Smooth muscle cell (in vitro differentiated cells): ENCODE results near the gene PIGH. TPM values are rescaled to one million over a fixed set of nuclear protein-coding genes. Genes with fewer than 3 reads are reported as not detected.

Source experiments
- DNase-seq: peaks from one replicate; lab custom pipeline; 2025; ENCODE audit not compliant: unreplicated experiment; lab: John Stamatoyannopoulos, UW
- H2AFZ ChIP-seq: fragments of 200-600 bp; sonication (generic); 2 replicates; pipeline ENCODE4 v1.6.0; 2016; ENCODE audit warnings: antibody characterized with exemption, low read depth, mild to moderate bottlenecking
- H3F3A ChIP-seq: fragments of 200-600 bp; sonication (generic); 2 replicates; pipeline ENCODE4 v1.6.0; 2017; ENCODE audit warnings: antibody characterized with exemption, low read depth
- H3K27ac ChIP-seq: fragments of 200-600 bp; sonication (generic); 2 replicates; pipeline ENCODE4 v1.5.1; 2016; ENCODE audit warnings: low read depth, mild to moderate bottlenecking
- H3K27me3 ChIP-seq: fragments of 200-600 bp; sonication (generic); 2 replicates; pipeline ENCODE4 v1.6.1; 2016; ENCODE audit warnings: low read depth, mild to moderate bottlenecking
- H3K36me3 ChIP-seq: fragments of 200-600 bp; sonication (generic); 2 replicates; pipeline ENCODE4 v1.5.1; 2016; ENCODE audit warnings: low read depth
- H3K4me1 ChIP-seq: fragments of 200-600 bp; sonication (generic); 2 replicates; pipeline ENCODE4 v1.5.1; 2016; ENCODE audit warnings: low read depth
- H3K4me2 ChIP-seq: fragments of 200-600 bp; sonication (generic); 2 replicates; pipeline ENCODE4 v1.6.0; 2016; ENCODE audit warnings: mild to moderate bottlenecking
- H3K4me3 ChIP-seq: fragments of 200-600 bp; sonication (generic); 2 replicates; pipeline ENCODE4 v1.5.1; 2016; ENCODE audit warnings: mild to moderate bottlenecking
- H3K79me2 ChIP-seq: fragments of 200-600 bp; sonication (generic); 2 replicates; pipeline ENCODE4 v1.6.0; 2016; ENCODE audit warnings: low read depth, mild to moderate bottlenecking
- H3K9ac ChIP-seq: fragments of 200-600 bp; sonication (generic); 2 replicates; pipeline ENCODE4 v1.6.0; 2016; ENCODE audit warnings: low read depth
- H3K9me3 ChIP-seq: fragments of 200-600 bp; sonication (generic); replicated peaks from 2 replicates; pipeline ENCODE4 v1.5.1; 2016; ENCODE audit warnings: low read depth
- H4K20me1 ChIP-seq: fragments of 200-600 bp; sonication (generic); 2 replicates; pipeline ENCODE4 v1.6.0; 2016; ENCODE audit warnings: low read depth
- WGBS: methylation state at CpG from one replicate; pipeline ENCODE4 v1.1.7; 2016; ENCODE audit warnings: low lambda C conversion rate; 5-methylcytosine and 5-hydroxymethylcytosine counted together
- polyA plus RNA-seq: library from polyadenylated mRNA; unstranded; fragments of >200 nt; fragmentation: Nextera tagmentation; extraction: Ambion mirVana; gene quantifications from 2 replicates; pipeline ENCODE4 v1.2.1, GENCODE V29; 2016
- total RNA-seq: library from RNA; depleted of rRNA; stranded (reverse); fragments of >200 nt; gene quantifications from 2 replicates; pipeline ENCODE4 v1.2.3, GENCODE V29; 2014
- TF ChIP-seq, protein P1 (sequence below): fragments of 200-600 bp; sonication (generic); IDR thresholded peaks from 2 replicates; pipeline ENCODE4 v1.5.1; 2017; ENCODE audit warnings: borderline replicate concordance, mild to moderate bottlenecking, antibody characterized with exemption; ENCODE audit not compliant: insufficient read depth, poor library complexity, severe bottlenecking

Gene PIGH, protein sequence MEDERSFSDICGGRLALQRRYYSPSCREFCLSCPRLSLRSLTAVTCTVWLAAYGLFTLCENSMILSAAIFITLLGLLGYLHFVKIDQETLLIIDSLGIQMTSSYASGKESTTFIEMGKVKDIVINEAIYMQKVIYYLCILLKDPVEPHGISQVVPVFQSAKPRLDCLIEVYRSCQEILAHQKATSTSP
- total RNA-seq (15.5 and 35.8 TPM in 2 replicates), polyA plus RNA-seq (20.6 and 23.7 TPM in 2 replicates)

DNA sequence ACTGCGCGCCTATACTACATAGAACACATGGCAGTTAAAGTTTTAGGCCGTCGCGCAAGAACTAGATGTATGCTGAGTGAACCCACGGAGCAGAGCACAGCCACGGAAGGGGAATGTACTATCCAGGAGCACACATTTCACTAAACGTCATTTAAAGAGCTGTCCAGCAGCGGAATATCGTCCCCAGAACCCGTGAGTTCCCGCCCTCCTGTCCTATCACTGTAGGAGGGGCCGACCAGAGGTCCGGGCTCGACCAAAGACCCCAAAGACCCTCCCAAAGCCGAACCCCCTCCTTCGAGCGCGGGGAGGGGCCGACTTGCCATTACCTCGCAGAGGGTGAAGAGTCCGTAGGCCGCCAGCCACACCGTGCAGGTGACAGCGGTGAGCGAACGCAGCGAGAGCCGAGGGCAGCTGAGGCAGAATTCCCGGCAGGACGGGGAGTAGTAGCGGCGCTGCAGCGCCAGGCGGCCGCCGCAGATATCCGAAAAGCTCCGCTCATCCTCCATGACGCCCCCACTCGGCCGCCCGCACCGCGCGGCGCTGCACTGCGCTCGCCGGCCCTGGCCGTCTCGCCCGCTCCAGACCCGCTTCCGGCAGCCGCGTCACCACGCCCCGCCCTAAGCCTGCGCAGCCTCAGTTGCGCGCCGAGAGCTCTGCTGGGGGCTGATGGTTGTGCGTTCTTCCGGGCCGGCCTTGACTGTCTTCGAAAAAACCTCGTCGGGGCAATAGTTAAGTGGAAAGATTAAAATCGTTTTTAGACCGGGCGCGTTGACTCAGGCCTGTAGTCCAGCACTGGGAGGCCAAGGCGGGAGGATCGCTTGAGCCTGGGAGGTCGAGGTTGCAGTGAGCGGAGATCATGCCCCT lies at the start of gene PIGH:
Gene PIGH, minus strand, starts transcription at position 571 of the 864 bp plus-strand sequence. Its CDS starts 65 bp downstream, at position 506.
- Histone ChIP-seq H3K27ac (peak within 1 kb of the TSS; percentile 55), H2AFZ (peak within 1 kb of the TSS; percentile 92), H3K36me3 (no peaks in the 10 kb centered on the region), H3K4me3 (peak within 1 kb of the TSS; percentile 83), H3F3A (no peaks in the 10 kb centered on the region), H3K4me1 (peaks cover 6% of the 10 kb centered on the region), H3K9me3 (no peaks in the 10 kb centered on the region), H3K27me3 (no peaks in the 10 kb centered on the region), H3K79me2 (no peaks in the 10 kb centered on the region), H4K20me1 (no peaks in the 10 kb centered on the region), H3K4me2 (peak within 1 kb of the TSS; percentile 91), H3K9ac (peak within 1 kb of the TSS; percentile 51)
- DNase-seq: peak; percentile 58
- 6% methylated on average over 74 of the region's 77 CpGs for WGBS
- TF ChIP-seq, protein P1, sequence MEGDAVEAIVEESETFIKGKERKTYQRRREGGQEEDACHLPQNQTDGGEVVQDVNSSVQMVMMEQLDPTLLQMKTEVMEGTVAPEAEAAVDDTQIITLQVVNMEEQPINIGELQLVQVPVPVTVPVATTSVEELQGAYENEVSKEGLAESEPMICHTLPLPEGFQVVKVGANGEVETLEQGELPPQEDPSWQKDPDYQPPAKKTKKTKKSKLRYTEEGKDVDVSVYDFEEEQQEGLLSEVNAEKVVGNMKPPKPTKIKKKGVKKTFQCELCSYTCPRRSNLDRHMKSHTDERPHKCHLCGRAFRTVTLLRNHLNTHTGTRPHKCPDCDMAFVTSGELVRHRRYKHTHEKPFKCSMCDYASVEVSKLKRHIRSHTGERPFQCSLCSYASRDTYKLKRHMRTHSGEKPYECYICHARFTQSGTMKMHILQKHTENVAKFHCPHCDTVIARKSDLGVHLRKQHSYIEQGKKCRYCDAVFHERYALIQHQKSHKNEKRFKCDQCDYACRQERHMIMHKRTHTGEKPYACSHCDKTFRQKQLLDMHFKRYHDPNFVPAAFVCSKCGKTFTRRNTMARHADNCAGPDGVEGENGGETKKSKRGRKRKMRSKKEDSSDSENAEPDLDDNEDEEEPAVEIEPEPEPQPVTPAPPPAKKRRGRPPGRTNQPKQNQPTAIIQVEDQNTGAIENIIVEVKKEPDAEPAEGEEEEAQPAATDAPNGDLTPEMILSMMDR: peak; percentile 41

DNA sequence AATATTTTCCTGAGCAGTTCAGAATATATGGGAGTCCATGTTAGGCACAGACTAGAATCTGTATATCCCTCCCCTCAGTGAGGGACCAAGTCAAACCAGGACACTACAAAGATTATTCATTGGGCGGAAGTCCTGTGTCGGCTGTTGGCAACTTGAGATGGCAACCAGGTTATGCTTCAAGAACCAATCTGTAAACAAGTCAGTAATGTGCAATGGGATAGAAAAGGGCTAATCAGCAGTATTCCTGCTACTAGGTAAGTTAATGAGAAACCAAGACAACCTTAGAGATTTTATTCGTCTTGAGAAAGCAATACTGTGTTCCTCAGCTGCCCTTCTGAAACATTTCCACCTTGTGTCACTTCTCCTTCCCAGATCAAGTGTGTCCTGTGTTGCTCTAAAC lies 46.1 kb upstream of the PIGH start:
- no peak for DNase-seq
- Histone ChIP-seq H3K27ac (no peak overlapping the region), H4K20me1 (no peaks in the 10 kb centered on the region), H3K4me1 (no peaks in the 10 kb centered on the region), H3K9me3 (no peaks in the 10 kb centered on the region), H3K27me3 (no peaks in the 10 kb centered on the region), H3K36me3 (peaks cover 5% of the 10 kb centered on the region), H3K4me3 (no peak overlapping the region), H3F3A (no peaks in the 10 kb centered on the region), H3K4me2 (no peak overlapping the region), H2AFZ (no peak overlapping the region), H3K79me2 (no peaks in the 10 kb centered on the region), H3K9ac (no peak overlapping the region)
- 100% methylated on average over 3 of the region's 3 CpGs for WGBS
- TF ChIP-seq, protein P1: no peak

DNA sequence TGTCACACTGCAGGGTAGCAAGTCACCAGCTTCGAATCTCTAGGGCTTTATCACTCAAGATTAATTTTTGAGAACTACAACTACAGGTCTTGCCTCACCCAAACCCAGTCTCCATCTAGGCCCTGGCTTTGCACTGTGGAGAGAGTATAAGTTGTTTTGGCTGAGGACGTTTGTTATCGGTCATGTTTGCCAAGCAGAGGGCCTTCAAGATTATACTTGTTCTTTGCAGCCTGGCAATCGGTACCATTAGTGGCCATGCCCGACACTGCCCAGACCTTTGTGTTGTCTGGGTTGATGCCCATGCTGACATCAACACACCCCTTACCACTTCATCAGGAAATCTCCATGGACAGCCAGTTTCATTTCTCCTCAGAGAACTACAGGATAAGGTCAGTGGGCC lies 45.3 kb upstream of the PIGH start:
- no peaks in the 10 kb centered on the region for H3K9me3 ChIP-seq
- no peaks in the 10 kb centered on the region for H3K36me3 ChIP-seq
- no peaks in the 10 kb centered on the region for H3K27me3 ChIP-seq
- H3K27ac ChIP-seq: no peak overlapping the region
- H3F3A ChIP-seq: no peaks in the 10 kb centered on the region
- no peaks in the 10 kb centered on the region for H4K20me1 ChIP-seq
- TF ChIP-seq, protein P1: no peak
- H3K4me1 ChIP-seq: no peaks in the 10 kb centered on the region
- H3K4me2 ChIP-seq: no peak overlapping the region
- no peak overlapping the region for H3K4me3 ChIP-seq
- no peak for DNase-seq
- no peak overlapping the region for H3K9ac ChIP-seq
- no peak overlapping the region for H2AFZ ChIP-seq
- 95% methylated on average over 5 of the region's 5 CpGs for WGBS
- H3K79me2 ChIP-seq: no peaks in the 10 kb centered on the region
